Mesenchymal stem cell (in vitro differentiated cells and primary cell): Measurements from ENCODE around the gene THADA.
A peak's percentile ranks its signal among the peaks of the same experiment; 100 is the strongest.

Experiments used
- DNase-seq: peaks from one replicate; pipeline ENCODE4 v3.0.0-alpha.2; 2013
- H2AFZ ChIP-seq: one replicate; pipeline ENCODE4 v1.6.1; 2013; ENCODE audit warnings: low read depth, mild to moderate bottlenecking, control low read depth, inconsistent platforms, low read length, moderate library complexity
- H2AK5ac ChIP-seq: 2 replicates; pipeline ENCODE4 v1.6.1; 2013; ENCODE audit warnings: low read length, moderate library complexity, mild to moderate bottlenecking, inconsistent platforms; ENCODE audit not compliant: severe bottlenecking
- H2BK120ac ChIP-seq: one replicate; pipeline ENCODE4 v1.6.1; 2013; ENCODE audit warnings: low read depth, mild to moderate bottlenecking, inconsistent platforms, low read length, moderate library complexity
- H2BK12ac ChIP-seq, 2 experiments: one replicate each; pipeline ENCODE4 v1.6.1; 2013; ENCODE audit warnings: inconsistent platforms in 2 of 2, low read length in 2 of 2, mild to moderate bottlenecking in 2 of 2, moderate library complexity in 2 of 2, control low read depth in 1 of 2
- H2BK15ac ChIP-seq: one replicate; pipeline ENCODE4 v1.6.1; 2013; ENCODE audit warnings: mild to moderate bottlenecking, low read depth, inconsistent platforms; ENCODE audit not compliant: poor library complexity, severe bottlenecking
- H2BK5ac ChIP-seq: 2 replicates; pipeline ENCODE4 v1.6.1; 2013; ENCODE audit warnings: low read depth, mild to moderate bottlenecking, low read length, control low read depth, inconsistent platforms; ENCODE audit not compliant: poor library complexity, severe bottlenecking
- H3K14ac ChIP-seq, 2 experiments: one replicate each; pipeline ENCODE4 v1.6.1; 2013; ENCODE audit warnings: inconsistent platforms in 2 of 2, low read length in 2 of 2, control low read depth in 1 of 2, mild to moderate bottlenecking in 1 of 2, moderate library complexity in 1 of 2
- H3K18ac ChIP-seq, 2 experiments: one replicate each; pipeline ENCODE4 v1.6.1; 2013; ENCODE audit warnings: inconsistent platforms in 2 of 2, low read length in 2 of 2, control low read depth in 1 of 2, low read depth in 1 of 2, mild to moderate bottlenecking in 1 of 2
- H3K23ac ChIP-seq, 2 experiments: one replicate each; pipeline ENCODE4 v1.6.1; 2013; ENCODE audit warnings: inconsistent platforms in 2 of 2, low read length in 2 of 2, mild to moderate bottlenecking in 2 of 2, moderate library complexity in 2 of 2, control low read depth in 1 of 2
- H3K27ac ChIP-seq: 2 replicates; pipeline ENCODE4 v1.5.1; 2013; ENCODE audit warnings: mild to moderate bottlenecking, moderate library complexity, low read length, control low read depth, inconsistent platforms; ENCODE audit not compliant: poor library complexity, severe bottlenecking
- H3K27me3 ChIP-seq, 2 experiments: 2 replicates each; pipeline versions ENCODE4 v1.6.1 to v1.7.0; 2013; ENCODE audit warnings: low read length in 2 of 2, mild to moderate bottlenecking in 2 of 2, moderate library complexity in 2 of 2, control low read depth in 1 of 2, inconsistent platforms in 1 of 2; ENCODE audit not compliant: control insufficient read depth in 1 of 2, insufficient read depth in 1 of 2
- H3K36me3 ChIP-seq, 2 experiments: 2 replicates each; pipeline versions ENCODE4 v1.6.1 to v1.7.0; 2013; ENCODE audit warnings: low read length in 2 of 2, control low read depth in 1 of 2, inconsistent platforms in 1 of 2, low read depth in 1 of 2, mild to moderate bottlenecking in 1 of 2; ENCODE audit not compliant: insufficient read depth in 2 of 2, control insufficient read depth in 1 of 2
- H3K4ac ChIP-seq, 2 experiments: one replicate each; pipeline ENCODE4 v1.6.1; 2013; ENCODE audit warnings: inconsistent platforms in 2 of 2, low read length in 2 of 2, mild to moderate bottlenecking in 2 of 2, moderate library complexity in 2 of 2, control low read depth in 1 of 2, low read depth in 1 of 2
- H3K4me1 ChIP-seq: 2 replicates; pipeline ENCODE4 v1.6.1; 2013; ENCODE audit warnings: low read depth, low read length, control low read depth; ENCODE audit not compliant: control insufficient read depth, insufficient read depth
- H3K4me2 ChIP-seq: 2 replicates; pipeline ENCODE4 v1.6.1; 2013; ENCODE audit warnings: low read length, mild to moderate bottlenecking, inconsistent platforms; ENCODE audit not compliant: poor library complexity, severe bottlenecking
- H3K4me3 ChIP-seq, 2 experiments: 2 replicates each; pipeline versions ENCODE4 v1.5.1 to v1.7.0; 2013; ENCODE audit warnings: low read length in 2 of 2, mild to moderate bottlenecking in 2 of 2, control low read depth in 1 of 2, low read depth in 1 of 2; ENCODE audit not compliant: insufficient read depth in 1 of 2
- H3K79me1 ChIP-seq: replicated peaks from 2 replicates; pipeline ENCODE4 v1.6.1; 2013; ENCODE audit warnings: mild to moderate bottlenecking, control low read depth, low read length, inconsistent platforms; ENCODE audit not compliant: poor library complexity, severe bottlenecking
- H3K9ac ChIP-seq: 2 replicates; pipeline ENCODE4 v1.7.0; 2013; ENCODE audit warnings: mild to moderate bottlenecking, low read length, moderate library complexity
- H3K9me3 ChIP-seq: 2 replicates; pipeline ENCODE4 v1.7.0; 2013; ENCODE audit warnings: mild to moderate bottlenecking, low read length; ENCODE audit not compliant: control insufficient read depth
- H4K8ac ChIP-seq: one replicate; pipeline ENCODE4 v1.6.1; 2013; ENCODE audit warnings: inconsistent platforms, mild to moderate bottlenecking, low read length, moderate library complexity
- H4K91ac ChIP-seq: one replicate; pipeline ENCODE4 v1.6.1; 2013; ENCODE audit warnings: mild to moderate bottlenecking, low read length, inconsistent platforms
- WGBS: methylation state at CpG from one replicate; pipeline ENCODE4 v1.1.7; 2013; ENCODE audit warnings: mixed read lengths; 5-methylcytosine and 5-hydroxymethylcytosine counted together

Gene THADA

DNA sequence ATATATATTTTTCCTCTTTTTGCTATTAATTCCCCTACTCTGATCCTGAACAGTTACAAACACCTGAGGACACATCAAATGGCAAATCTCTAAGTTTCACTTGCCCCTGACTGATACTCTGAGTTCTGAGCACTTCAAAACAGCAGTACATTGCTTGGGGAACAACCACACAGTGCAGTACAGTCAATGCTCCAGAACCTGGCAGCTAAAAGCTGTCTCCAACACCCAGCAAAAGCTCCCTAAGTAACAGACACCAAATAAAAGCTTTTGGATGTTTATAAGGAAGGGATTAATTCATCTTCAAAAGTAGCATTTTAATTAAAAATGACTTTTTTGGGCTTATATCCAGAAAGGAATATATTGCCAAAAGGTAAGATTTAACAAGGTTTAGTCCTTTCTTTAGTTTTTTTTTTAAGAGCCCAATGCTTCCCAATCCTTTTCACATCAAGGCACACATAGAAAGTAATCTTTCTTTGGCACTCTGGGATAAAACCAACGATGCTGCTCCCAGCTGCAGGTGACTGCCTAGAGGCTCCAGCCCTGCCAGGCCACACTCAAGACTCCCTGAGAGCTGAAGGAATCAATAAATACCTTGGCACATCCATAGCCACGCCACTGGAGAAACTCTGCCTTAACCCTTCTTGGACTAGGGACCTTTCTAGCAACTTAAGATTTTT is 204.5 kb downstream of the THADA start:
- Histone ChIP-seq H3K4ac (no peak overlapping the region), H2AK5ac (no peak overlapping the region), H3K4me3 (no peak overlapping the region), H4K8ac (no peak overlapping the region), H3K9ac (peak overlapping the region; percentile 42), H2BK12ac (no peak overlapping the region), H3K36me3 (peaks cover 4 to 9% of the 10 kb centered on the region in 2 experiments), H2BK15ac (no peak overlapping the region), H2BK120ac (no peak overlapping the region), H3K14ac (no peak overlapping the region), H2BK5ac (no peak overlapping the region), H3K4me1 (peaks cover 4% of the 10 kb centered on the region), H3K18ac (no peak overlapping the region), H3K79me1 (peaks cover 8% of the 10 kb centered on the region), H3K27me3 (no peaks in the 10 kb centered on the region), H3K9me3 (no peaks in the 10 kb centered on the region), H4K91ac (no peak overlapping the region), H2AFZ (no peak overlapping the region), H3K23ac (no peak overlapping the region), H3K27ac (no peak overlapping the region), H3K4me2 (no peak overlapping the region)
- DNase-seq, result no peak
- WGBS, result 85% methylated on average over 2 of the region's 2 CpGs

DNA sequence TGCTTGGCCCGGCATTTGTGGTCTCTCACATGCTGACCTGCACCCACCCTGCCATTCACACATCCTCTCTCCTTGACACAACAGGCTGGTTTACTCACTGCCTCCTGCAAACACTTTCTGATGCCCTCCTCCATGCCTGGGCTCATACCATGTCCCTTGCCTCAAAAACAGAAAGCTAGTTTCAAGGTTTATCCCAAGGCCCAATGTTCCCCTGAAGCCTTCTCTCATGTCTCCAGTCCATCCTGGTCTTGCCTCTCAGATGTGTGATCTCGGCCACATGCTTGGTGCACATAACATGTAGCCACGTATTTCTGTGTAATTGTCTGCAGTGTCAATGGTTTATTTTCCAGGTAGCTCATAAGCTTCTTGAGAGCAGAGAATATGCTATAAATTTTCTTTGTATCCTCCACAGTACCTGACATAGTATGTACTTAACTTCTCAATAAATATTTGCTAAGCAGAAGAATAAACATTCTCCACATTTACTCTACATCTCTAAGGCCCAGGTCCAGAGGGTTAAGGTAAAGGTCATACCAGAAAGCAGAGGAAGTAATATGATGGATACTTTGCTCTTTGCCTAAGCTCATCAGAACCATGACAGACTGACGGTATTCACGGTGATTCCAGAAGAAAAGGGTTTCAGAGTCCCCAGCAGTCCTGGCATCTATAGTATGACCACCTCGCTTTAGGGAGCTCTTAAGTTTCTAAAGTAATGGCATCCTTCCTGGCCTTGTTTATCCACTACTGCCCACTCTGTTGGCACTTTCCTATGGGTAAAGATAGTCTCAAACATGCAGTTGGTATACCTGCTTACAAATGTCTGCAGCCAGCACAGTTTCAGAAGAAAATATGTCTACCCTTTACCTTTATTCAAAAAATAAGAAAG is 206.0 kb downstream of the THADA start:
- Histone ChIP-seq H2AFZ (no peak overlapping the region), H2BK12ac (no peak overlapping the region), H3K4me1 (peaks cover 4% of the 10 kb centered on the region), H2BK5ac (no peak overlapping the region), H2AK5ac (no peak overlapping the region), H4K8ac (no peak overlapping the region), H3K23ac (no peak overlapping the region), H3K79me1 (peaks cover 8% of the 10 kb centered on the region), H3K4me2 (no peak overlapping the region), H3K4me3 (no peak overlapping the region), H3K9me3 (no peaks in the 10 kb centered on the region), H3K14ac (peak overlapping the region in 1 of 2 experiments; percentile 18), H4K91ac (peak overlapping the region; percentile 2), H3K27ac (no peak overlapping the region), H3K18ac (no peak overlapping the region), H3K4ac (no peak overlapping the region), H3K9ac (no peak overlapping the region), H3K27me3 (no peaks in the 10 kb centered on the region), H2BK120ac (no peak overlapping the region), H3K36me3 (peaks cover 0 to 4% of the 10 kb centered on the region in 2 experiments), H2BK15ac (no peak overlapping the region)
- 91% methylated on average over 4 of the region's 6 CpGs for WGBS
- DNase-seq, result no peak

GRCh38 chr2:43388371-43388770 is 207.5 kb downstream of the THADA start:
- Histone ChIP-seq H3K4ac (no peak overlapping the region), H3K4me1 (peaks cover 4% of the 10 kb centered on the region), H2BK15ac (no peak overlapping the region), H2BK12ac (no peak overlapping the region), H3K79me1 (peaks cover 8% of the 10 kb centered on the region), H2BK120ac (no peak overlapping the region), H3K27me3 (no peaks in the 10 kb centered on the region), H2BK5ac (no peak overlapping the region), H4K91ac (no peak overlapping the region), H4K8ac (no peak overlapping the region), H3K9me3 (no peaks in the 10 kb centered on the region), H2AK5ac (no peak overlapping the region), H3K4me2 (no peak overlapping the region), H3K36me3 (no peaks in the 10 kb centered on the region), H3K4me3 (no peak overlapping the region), H3K9ac (no peak overlapping the region), H2AFZ (no peak overlapping the region), H3K23ac (no peak overlapping the region), H3K14ac (no peak overlapping the region), H3K27ac (no peak overlapping the region), H3K18ac (no peak overlapping the region)
- no peak for DNase-seq
- WGBS, result 100% methylated on average over 1 of the region's 2 CpGs
